ENCODE data around the gene NIPA2.

The NIPA2 gene

DNA sequence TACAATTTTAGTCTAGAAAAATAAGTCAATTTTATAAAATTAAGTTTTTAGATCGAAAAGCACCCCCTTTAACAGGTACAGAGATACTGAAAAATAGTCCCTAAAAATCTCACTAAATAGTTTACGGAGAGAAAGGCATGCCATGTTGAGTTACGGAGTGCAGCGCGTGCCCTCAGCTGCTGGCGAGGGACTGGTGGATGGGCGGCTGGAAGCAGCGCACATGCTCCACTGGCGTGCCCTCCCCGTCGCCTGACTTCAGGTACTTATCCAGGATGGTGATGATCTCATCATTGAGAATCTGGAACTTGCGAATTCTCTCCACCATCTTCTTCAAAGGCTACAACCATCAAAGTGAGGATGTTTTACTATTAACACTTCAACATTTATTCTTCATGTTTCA, 31.4 kb downstream of the NIPA2 start:
- H3K4me3 ChIP-seq (ENCODE audit: low read depth, low read length): no peak overlapping the region
- TF ChIP-seq, protein P1, sequence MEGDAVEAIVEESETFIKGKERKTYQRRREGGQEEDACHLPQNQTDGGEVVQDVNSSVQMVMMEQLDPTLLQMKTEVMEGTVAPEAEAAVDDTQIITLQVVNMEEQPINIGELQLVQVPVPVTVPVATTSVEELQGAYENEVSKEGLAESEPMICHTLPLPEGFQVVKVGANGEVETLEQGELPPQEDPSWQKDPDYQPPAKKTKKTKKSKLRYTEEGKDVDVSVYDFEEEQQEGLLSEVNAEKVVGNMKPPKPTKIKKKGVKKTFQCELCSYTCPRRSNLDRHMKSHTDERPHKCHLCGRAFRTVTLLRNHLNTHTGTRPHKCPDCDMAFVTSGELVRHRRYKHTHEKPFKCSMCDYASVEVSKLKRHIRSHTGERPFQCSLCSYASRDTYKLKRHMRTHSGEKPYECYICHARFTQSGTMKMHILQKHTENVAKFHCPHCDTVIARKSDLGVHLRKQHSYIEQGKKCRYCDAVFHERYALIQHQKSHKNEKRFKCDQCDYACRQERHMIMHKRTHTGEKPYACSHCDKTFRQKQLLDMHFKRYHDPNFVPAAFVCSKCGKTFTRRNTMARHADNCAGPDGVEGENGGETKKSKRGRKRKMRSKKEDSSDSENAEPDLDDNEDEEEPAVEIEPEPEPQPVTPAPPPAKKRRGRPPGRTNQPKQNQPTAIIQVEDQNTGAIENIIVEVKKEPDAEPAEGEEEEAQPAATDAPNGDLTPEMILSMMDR (IDR thresholded peaks at IDR 0.05; ENCODE audit: low read depth, low read length): no peak

DNA sequence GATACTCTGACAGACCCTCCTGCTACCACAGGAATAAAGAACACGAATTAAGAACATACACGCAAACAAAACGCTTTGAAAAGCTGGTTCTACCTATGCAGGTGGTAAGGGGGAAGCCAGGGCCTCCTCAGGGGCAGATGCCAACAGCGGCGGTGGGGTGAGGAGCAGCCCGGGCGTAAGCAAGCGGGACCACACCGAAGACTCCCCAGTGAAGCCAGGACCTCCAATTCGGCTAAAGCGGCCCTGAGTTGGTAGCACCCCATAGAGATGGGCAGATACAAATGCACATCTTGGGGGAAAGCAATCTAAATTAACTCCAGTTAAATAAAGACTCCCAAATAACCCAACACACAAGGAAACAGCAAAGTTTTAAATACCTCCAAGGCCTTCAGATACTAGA, 32.4 kb downstream of the NIPA2 start:
- H3K4me3 ChIP-seq (ENCODE audit: low read depth, low read length): no peak overlapping the region
- TF ChIP-seq, protein P1 (IDR thresholded peaks at IDR 0.05; ENCODE audit: low read depth, low read length): no peak

DNA sequence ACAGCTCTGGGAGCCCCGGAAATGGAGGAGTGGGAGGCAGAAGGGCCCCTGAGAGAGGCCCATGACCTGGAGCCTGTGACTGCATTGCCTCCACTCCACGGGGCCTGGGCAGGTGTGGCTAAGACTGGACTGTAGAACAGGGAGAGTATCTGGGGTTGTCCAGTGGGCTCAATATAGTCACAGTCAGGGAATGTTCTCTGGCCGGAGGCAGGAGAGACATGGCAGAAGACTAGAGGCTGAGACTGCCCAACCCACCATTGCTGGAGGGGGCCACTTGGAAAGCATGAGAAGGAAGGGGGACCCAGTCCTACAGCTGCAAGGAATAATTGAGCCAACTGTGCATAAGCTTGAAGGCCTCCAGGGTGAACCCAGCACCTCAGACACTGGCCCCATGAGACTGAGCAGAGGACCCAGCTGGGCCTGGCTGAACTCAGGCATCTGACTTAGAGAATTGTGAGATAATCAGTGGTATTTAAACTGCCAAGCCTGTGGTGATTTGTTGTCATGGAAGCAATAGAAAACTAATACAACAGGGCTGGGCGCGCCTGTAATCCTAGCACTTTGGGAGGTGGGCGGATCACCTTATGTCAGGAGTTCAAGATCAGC, 33.1 kb downstream of the NIPA2 start:
- TF ChIP-seq, protein P1 (IDR thresholded peaks at IDR 0.05; ENCODE audit: low read depth, low read length): no peak
- no peak overlapping the region for H3K4me3 ChIP-seq (ENCODE audit: low read depth, low read length)

DNA sequence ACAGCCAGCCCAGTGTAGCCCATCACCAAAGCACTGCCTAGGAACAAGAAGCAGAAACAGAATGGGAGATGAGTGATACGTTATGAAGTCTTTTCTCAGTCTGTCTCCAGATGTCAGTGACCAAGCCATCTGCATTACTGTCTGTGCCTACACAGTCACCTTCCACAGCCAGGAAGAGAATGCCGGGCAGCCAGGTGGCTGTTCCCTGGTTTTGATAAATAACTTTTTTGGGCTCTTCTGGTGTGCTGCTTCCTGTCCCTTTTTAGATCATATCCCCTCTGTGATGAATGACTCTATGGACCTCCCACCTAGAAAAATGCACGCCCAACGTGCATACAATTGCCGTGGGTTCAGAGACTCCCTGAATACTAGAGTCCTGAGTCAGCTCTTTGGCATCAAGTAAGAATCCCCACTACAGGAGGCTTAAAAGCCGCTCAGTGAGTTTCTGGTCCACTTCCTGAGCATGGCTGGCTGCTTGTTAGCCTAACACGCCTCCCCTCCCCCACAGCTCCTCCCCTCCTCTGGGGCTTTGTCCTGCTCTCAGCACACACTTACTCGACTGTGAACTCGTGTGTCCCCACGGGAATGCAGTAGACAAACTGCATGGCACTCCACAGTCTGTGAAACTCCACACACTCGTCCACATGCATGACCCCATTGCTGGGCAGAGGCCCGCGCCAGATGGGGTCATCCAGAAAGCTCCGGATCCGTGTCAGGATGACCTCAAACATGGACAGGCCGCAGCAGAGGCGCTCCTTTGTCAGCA, 34.7 kb downstream of the NIPA2 start:
- H3K4me3 ChIP-seq (ENCODE audit: low read depth, low read length): no peak overlapping the region
- TF ChIP-seq, protein P1 (IDR thresholded peaks at IDR 0.05; ENCODE audit: low read depth, low read length): no peak

DNA sequence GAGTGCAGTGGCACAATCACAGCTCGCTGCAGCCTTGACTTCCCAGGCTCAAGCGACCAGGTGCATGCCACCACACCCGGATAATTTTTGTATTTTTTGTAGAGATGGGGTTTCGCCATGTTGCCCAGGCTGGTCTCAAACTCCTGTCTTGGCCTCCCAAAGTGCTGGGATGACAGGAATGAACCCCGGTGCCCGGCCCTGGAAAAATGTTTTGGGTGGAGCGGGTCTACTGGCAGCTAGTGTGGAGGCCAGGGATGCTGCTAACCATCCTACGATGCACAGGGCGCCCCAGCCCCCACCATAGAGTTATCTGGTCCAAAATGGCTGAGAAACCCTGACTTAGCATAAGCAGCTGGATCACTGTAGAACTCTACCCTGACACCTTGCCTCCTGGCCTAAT, 35.4 kb downstream of the NIPA2 start:
- no peak overlapping the region for H3K4me3 ChIP-seq (ENCODE audit: low read depth, low read length)
- TF ChIP-seq, protein P1 (IDR thresholded peaks at IDR 0.05; ENCODE audit: low read depth, low read length): no peak

DNA sequence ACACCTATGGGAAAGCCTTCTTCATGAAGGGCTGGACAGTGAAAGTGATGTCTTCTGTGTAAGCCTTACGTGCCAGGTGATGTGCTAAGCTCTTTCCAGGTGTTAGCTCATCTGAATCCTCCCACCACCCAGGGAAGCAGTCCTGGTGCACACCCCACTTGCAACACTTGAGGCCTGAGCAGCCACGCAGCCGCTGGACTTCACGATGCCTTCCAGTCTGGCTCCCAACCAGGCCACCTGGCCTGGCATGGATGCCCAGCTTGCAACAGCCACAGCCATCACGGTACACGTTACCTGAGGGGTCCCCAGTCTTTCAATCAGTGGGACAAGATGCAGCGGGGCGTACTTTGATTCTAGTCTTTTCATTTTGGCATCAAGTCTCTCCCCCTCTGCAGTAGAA, 35.8 kb downstream of the NIPA2 start:
- TF ChIP-seq, protein P1 (IDR thresholded peaks at IDR 0.05; ENCODE audit: low read depth, low read length): no peak
- no peak overlapping the region for H3K4me3 ChIP-seq (ENCODE audit: low read depth, low read length)

DNA sequence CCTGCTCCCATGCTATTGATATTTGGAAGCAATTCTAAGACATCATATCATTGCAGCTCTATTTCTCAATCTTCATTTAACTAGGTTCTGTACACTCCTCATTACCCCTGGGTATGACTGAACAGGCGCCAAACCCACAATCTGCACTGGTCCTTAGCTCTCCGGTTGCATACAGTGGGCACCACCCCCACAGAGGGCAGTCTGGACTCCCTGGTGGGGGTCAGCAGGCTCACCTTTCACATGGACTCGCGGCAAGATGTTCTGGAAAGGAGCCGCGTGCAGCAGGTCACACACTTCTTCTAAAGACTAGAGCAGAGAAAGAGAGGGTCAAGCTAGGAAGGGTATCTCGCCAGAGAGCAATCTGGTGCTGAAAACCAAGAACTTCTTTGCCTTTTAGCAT, 36.5 kb downstream of the NIPA2 start:
- TF ChIP-seq, protein P1 (IDR thresholded peaks at IDR 0.05; ENCODE audit: low read depth, low read length): no peak
- no peak overlapping the region for H3K4me3 ChIP-seq (ENCODE audit: low read depth, low read length)
